Stimulated activated naive B cell treated with anti-CD40 and anti-IgM and Interleukin-4, amounts not matched to agents 10 μg/mL and 1 μg/mL and 100 μg/mL, for 72 hours (primary cell): ENCODE results near the gene CCR3.

Experiments used
- ATAC-seq, 2 donors: fragments of 150-1000 bp; cut with Tn5 transposase; replicated peaks; 2 replicates each; pipeline ENCODE4 v1.10.0; 2021; ENCODE audit warnings: moderate library complexity in 1 of 2
- DNase-seq: peaks from one replicate; pipeline ENCODE4 v3.0.0; 2021
- H3K27ac Mint-ChIP-seq: one replicate; pipeline ENCODE4 v1.8.0; 2022; ENCODE audit warnings: mild to moderate bottlenecking, mixed read lengths
- H3K27me3 Mint-ChIP-seq, 2 donors: one replicate each; pipeline ENCODE4 v1.8.0; 2022; ENCODE audit warnings: mixed read lengths in 2 of 2
- H3K36me3 Mint-ChIP-seq, 2 donors: one replicate each; pipeline ENCODE4 v1.8.0; 2022; ENCODE audit warnings: mixed read lengths in 2 of 2, mild to moderate bottlenecking in 1 of 2
- H3K4me1 Mint-ChIP-seq, 2 donors: one replicate each; pipeline ENCODE4 v1.8.0; 2022; ENCODE audit warnings: mixed read lengths in 2 of 2, mild to moderate bottlenecking in 1 of 2
- H3K4me3 Mint-ChIP-seq, 2 donors: one replicate each; pipeline ENCODE4 v1.8.0; 2022; ENCODE audit warnings: mild to moderate bottlenecking in 2 of 2, mixed read lengths in 2 of 2, moderate library complexity in 1 of 2
- H3K9me3 Mint-ChIP-seq, 2 donors: one replicate each; pipeline ENCODE4 v1.8.0; 2022; ENCODE audit warnings: mixed read lengths in 2 of 2, mild to moderate bottlenecking in 1 of 2

The CCR3 gene

GRCh38 chr3:46271209-46271745 is 29.0 kb downstream of the CCR3 start:
- no peak overlapping the region for H3K27ac Mint-ChIP-seq
- H3K4me1 Mint-ChIP-seq: peaks cover 0 to 4% of the 10 kb centered on the region in 2 donors
- H3K36me3 Mint-ChIP-seq: no peaks in the 10 kb centered on the region
- no peak for ATAC-seq
- peaks cover 13 to 21% of the 10 kb centered on the region in 2 donors for H3K27me3 Mint-ChIP-seq
- H3K4me3 Mint-ChIP-seq: no peak overlapping the region
- no peak for DNase-seq
- H3K9me3 Mint-ChIP-seq: peaks cover 0 to 1% of the 10 kb centered on the region in 2 donors

DNA sequence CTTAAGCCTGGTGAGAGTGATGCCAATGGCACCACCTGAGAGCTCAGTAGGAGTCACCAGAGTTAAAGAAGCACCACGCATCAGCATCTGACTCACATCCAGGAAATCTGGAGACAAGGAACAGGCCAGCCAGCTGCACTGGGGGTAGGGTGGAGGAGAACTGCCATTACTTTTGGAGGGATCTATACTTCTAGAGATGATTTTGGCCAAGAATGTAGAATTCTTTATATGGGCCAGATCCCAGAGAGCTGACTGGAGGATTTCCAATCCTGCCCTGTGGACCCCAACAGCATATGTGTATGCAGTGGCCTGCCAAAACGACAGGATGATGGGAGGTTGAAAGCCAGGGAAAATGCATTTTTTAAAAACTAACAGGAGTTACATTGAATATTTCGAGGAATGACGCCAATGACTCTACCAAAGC is 29.8 kb downstream of the CCR3 start:
- Mint-ChIP-seq H3K9me3 (peaks cover 0 to 1% of the 10 kb centered on the region in 2 donors), H3K27me3 (peaks cover 13 to 21% of the 10 kb centered on the region in 2 donors), H3K4me3 (no peak overlapping the region), H3K4me1 (peaks cover 0 to 7% of the 10 kb centered on the region in 2 donors), H3K27ac (no peak overlapping the region), H3K36me3 (no peaks in the 10 kb centered on the region)
- ATAC-seq: no peak
- DNase-seq: no peak

DNA sequence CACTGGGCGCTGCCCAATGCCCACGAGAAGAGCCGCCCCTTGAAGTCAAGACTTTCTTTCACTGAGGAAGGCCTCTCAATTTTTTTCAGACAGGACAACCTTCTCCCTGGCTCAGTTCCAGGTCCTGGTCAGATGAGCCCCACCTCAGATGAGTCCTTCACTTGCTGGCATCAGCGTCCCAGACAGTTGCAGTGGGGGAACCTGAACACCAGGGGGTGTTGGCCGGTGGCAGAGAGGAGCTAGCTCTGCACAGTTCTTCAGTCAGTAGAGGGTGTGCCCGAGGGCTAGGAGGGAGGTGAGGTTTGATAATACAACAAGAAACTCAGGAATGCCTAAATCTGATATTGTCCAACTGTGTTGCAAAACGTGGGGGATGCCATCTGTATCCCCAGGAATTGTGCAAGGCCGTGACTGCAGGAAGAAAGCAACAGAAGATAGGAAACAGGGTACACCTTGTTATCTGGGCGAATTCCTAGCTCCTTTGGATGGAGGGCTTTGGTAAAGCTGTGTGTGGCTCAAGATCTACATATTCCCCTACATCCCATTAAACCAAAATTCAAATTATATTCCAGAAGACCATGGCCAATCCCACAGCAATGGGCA is 34.3 kb downstream of the CCR3 start:
- Mint-ChIP-seq H3K9me3 (peaks cover 12% of the 10 kb centered on the region in 2 donors), H3K4me3 (no peak overlapping the region), H3K4me1 (peaks cover 6% of the 10 kb centered on the region in 2 donors), H3K27me3 (no peaks in the 10 kb centered on the region), H3K27ac (no peak overlapping the region), H3K36me3 (peaks cover 7 to 22% of the 10 kb centered on the region in 2 donors)
- DNase-seq: peak; percentile 66
- peak; percentile 98 to 99 for ATAC-seq

GRCh38 chr3:46277476-46277875 is 35.2 kb downstream of the CCR3 start:
- peaks cover 7 to 22% of the 10 kb centered on the region in 2 donors for H3K36me3 Mint-ChIP-seq
- no peak overlapping the region for H3K27ac Mint-ChIP-seq
- ATAC-seq (no peak), DNase-seq (no peak)
- H3K27me3 Mint-ChIP-seq: no peaks in the 10 kb centered on the region
- H3K4me1 Mint-ChIP-seq: peaks cover 7 to 13% of the 10 kb centered on the region in 2 donors
- H3K4me3 Mint-ChIP-seq: no peak overlapping the region
- peaks cover 12% of the 10 kb centered on the region in 2 donors for H3K9me3 Mint-ChIP-seq

DNA sequence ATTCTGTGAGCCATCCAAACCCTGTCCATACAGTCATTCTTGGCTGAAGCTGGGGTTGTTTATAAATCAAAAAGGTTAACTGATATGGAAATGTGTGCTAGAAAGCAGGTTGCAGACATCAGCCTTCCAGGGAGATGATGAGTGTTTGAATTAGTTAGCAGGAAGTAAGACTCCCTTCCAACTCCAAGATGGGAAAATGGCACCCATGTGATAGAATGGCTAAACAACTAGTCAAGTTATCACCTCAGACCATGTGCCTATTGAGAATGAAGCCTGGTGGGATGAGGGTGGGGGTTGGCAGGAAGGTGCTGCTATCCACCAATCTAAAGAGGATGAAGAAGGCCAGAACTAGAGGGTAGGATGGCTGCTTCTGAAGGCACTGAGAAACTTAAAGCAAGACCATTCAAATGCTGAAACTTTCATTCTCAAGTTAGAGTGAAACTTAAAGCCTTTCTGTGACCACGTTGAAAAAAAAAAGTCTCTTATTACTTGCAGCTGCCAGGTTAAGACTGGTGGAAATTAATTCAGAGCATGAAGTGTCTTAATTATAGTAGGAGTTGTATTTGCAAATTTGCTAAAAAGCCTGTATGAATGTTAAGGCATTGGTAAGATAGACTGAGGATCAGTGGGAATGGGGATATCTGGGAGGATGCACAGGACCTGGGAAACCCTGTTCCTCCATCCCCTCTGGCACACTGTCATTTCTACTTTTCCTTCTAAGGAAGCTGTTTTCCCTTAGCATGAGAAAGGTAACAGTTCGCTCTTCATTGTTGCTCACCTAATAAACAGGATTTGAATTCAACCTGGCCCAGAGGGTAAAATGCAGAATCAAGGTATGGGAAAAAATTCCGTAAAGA is 36.8 kb downstream of the CCR3 start:
- Mint-ChIP-seq H3K4me3 (no peak overlapping the region), H3K36me3 (peaks cover 7 to 22% of the 10 kb centered on the region in 2 donors), H3K4me1 (peaks cover 17 to 28% of the 10 kb centered on the region in 2 donors), H3K9me3 (peaks cover 12 to 14% of the 10 kb centered on the region in 2 donors), H3K27ac (no peak overlapping the region), H3K27me3 (no peaks in the 10 kb centered on the region)
- DNase-seq (no peak), ATAC-seq (no peak)

DNA sequence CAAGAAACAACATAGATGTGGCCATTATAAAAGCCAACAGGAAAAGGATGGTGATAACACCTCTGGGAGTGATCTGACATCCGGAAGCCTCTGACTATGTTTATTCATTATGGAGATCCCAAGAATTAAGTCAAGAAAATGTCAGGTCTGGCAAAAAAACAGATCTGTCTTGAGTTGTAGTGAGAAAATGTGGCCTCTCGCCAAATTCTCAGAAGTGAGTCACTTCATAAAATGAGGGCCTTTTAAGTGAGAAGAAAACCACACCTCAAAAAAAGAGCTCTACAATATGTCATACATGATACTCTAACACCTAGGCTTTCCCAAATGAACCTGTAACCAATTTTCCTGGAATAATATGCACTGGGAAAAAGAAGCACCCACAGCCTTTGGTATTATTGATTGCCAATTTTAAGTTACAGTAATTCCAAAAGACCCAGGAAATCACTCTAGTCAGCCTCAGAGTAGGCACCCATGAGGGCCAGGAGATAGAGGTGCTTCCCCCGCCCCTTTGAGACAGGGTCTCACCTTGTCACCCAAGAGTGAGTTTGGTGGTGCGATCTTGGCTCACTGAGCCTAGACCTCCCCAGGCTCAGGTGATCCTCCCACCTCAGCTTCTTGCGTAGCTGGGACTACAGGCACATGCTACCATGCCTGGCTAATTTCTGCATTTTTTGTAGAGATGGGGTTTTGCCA is 38.0 kb downstream of the CCR3 start:
- H3K27me3 Mint-ChIP-seq: no peaks in the 10 kb centered on the region
- no peak for DNase-seq
- peaks cover 12 to 14% of the 10 kb centered on the region in 2 donors for H3K9me3 Mint-ChIP-seq
- no peak overlapping the region for H3K4me3 Mint-ChIP-seq
- no peak for ATAC-seq
- peaks cover 17 to 28% of the 10 kb centered on the region in 2 donors for H3K4me1 Mint-ChIP-seq
- no peak overlapping the region for H3K27ac Mint-ChIP-seq
- H3K36me3 Mint-ChIP-seq: peaks cover 7 to 22% of the 10 kb centered on the region in 2 donors

- Mint-ChIP-seq H3K9me3 (peaks cover 12 to 14% of the 10 kb centered on the region in 2 donors), H3K27me3 (no peaks in the 10 kb centered on the region), H3K27ac (no peak overlapping the region), H3K4me1 (peaks cover 15 to 28% of the 10 kb centered on the region in 2 donors), H3K36me3 (peaks cover 7 to 22% of the 10 kb centered on the region in 2 donors), H3K4me3 (no peak overlapping the region)
- DNase-seq (no peak), ATAC-seq (no peak)
Observed at GRCh38 chr3:46281551-46281950, 39.3 kb downstream of the CCR3 start.

DNA sequence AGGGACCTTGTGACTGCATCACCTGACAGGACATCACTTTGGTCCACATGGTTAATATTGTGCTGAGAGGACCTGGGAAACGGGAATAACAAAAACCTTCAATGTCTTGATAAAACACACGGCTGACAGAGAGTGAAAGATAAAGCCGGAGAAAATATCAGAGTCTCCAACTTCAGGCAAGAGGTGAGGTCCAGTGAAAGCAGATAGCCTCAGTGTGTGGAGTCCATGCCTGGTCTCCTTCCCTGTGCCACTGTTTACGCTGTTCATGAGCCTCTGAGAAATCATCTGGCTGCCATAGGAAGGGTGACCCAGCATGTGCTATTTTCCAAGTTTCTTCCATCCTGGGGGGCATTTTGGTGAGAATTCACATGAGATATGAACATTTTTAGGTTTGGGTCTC is 39.8 kb downstream of the CCR3 start:
- DNase-seq (no peak), ATAC-seq (no peak)
- no peaks in the 10 kb centered on the region for H3K27me3 Mint-ChIP-seq
- H3K4me3 Mint-ChIP-seq: no peak overlapping the region
- H3K9me3 Mint-ChIP-seq: peaks cover 12 to 14% of the 10 kb centered on the region in 2 donors
- peaks cover 13 to 28% of the 10 kb centered on the region in 2 donors for H3K4me1 Mint-ChIP-seq
- peaks cover 7 to 22% of the 10 kb centered on the region in 2 donors for H3K36me3 Mint-ChIP-seq
- no peak overlapping the region for H3K27ac Mint-ChIP-seq

GRCh38 chr3:46282696-46283095 is 40.4 kb downstream of the CCR3 start:
- peaks cover 11 to 23% of the 10 kb centered on the region in 2 donors for H3K4me1 Mint-ChIP-seq
- H3K27ac Mint-ChIP-seq: no peak overlapping the region
- H3K27me3 Mint-ChIP-seq: no peaks in the 10 kb centered on the region
- peaks cover 12% of the 10 kb centered on the region in 2 donors for H3K9me3 Mint-ChIP-seq
- H3K4me3 Mint-ChIP-seq: no peak overlapping the region
- H3K36me3 Mint-ChIP-seq: peaks cover 4 to 18% of the 10 kb centered on the region in 2 donors
- peak; percentile 79 to 83 for ATAC-seq
- no peak for DNase-seq

DNA sequence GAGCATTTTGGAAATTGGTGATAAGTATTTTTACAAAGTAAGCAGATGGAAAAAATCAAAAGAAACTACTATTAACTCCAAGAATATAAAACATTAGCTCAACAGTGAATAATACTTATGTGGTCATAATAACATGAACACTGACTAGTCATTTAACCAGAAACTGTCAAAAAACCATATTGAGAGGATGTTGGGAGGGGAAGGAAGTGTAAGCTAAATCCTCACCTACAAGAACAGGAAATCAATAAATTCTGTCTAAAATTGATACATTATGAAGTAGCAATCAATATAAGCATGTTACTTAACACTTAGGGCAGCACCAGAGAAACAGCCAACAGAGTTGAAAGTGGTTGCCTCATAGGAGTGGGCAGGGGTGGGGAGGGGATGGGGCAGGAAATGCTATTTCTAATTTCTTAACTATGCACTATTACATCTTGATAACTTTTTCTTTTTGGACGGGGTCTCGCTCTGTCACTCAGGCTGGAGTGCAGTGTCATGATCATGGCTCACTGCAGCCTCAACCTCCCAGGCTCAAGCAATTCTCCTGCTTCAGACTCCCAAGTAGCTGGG is 41.7 kb downstream of the CCR3 start:
- Mint-ChIP-seq H3K4me3 (no peak overlapping the region), H3K27ac (no peak overlapping the region), H3K36me3 (peaks cover under 1 to 11% of the 10 kb centered on the region in 2 donors), H3K4me1 (peaks cover 11 to 22% of the 10 kb centered on the region in 2 donors), H3K9me3 (peaks cover 7 to 8% of the 10 kb centered on the region in 2 donors), H3K27me3 (no peaks in the 10 kb centered on the region)
- ATAC-seq (no peak), DNase-seq (no peak)

DNA sequence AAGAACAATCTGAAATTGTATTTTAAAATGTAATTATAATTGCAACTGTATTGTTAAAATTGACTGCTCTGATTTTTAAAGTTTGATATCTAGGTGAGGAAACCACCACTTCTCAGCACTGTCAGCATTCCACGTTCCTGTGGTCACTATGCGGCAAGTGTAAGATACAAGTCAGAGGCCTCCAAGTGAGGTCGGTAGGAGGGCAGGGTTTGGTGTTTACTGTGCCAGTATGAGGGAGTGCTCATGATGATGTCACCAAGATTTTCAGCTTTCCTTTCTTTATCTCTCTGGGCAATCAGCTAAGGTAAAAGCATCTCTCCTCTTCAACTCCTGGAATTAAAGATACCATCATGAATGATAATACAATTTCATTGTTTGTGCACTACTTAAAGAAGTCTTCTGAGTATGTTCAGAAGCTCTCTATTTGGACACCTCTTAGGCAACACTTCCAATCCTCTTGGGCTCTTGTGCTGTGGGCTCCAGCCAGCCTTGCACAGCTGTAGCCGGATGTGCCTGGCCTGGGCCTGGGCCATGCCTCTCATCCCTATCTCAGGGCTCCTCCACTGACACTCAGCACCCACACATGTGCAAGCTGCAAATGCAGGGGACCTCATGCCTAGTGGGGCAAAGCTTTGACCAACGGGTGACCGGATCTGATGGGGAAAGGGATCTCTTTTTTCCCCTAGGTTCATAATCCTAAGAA is 42.9 kb downstream of the CCR3 start:
- no peaks in the 10 kb centered on the region for H3K27me3 Mint-ChIP-seq
- no peak for DNase-seq
- no peaks in the 10 kb centered on the region for H3K36me3 Mint-ChIP-seq
- H3K4me1 Mint-ChIP-seq: peaks cover 11 to 22% of the 10 kb centered on the region in 2 donors
- no peak for ATAC-seq
- H3K27ac Mint-ChIP-seq: no peak overlapping the region
- peaks cover 0 to 2% of the 10 kb centered on the region in 2 donors for H3K9me3 Mint-ChIP-seq
- H3K4me3 Mint-ChIP-seq: no peak overlapping the region

DNA sequence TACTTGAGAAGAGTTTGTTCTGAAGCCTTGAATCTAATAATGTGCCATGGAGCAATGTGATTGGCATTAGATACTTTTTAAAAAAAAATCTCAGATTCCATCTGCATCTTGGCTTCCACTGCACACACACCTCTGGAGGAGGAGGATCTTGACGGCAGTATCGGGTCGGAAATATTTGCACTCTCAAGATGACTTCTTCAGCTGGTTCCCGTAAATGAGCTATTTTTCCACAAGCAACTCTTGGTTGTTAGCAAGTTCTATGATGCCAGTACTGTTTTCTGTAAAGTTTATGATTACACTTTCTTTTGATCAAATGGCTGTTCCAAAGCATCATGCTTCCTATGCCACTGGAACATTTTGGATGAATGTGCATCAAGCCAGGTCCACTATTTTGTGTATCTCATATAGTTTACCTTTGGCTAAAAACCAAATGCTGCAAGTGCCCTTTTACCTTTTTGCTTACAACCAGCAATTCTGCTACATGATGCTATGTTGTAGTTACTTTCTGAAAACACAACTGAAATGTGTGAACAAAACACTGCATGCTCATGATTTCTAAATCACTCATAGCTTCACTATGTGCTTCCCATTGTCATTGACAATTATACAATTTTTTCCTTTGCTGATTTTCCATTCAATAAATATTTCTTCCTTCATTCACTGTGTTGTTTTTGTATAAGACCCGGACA is 43.8 kb downstream of the CCR3 start:
- ATAC-seq: no peak
- Mint-ChIP-seq H3K27me3 (no peaks in the 10 kb centered on the region), H3K36me3 (no peaks in the 10 kb centered on the region), H3K9me3 (peaks cover 0 to 2% of the 10 kb centered on the region in 2 donors), H3K4me3 (no peak overlapping the region), H3K27ac (no peak overlapping the region), H3K4me1 (peaks cover 11 to 22% of the 10 kb centered on the region in 2 donors)
- DNase-seq: no peak
